Measurements from ENCODE around the gene TP53TG5.

Gene TP53TG5

GRCh38 chr20:45366192-45366591, 11.9 kb downstream of the TP53TG5 start:
- peaks cover 20 to 41% of the 10 kb centered on the region in 2 donors for H3K36me3 ChIP-seq (replicated peaks in 1 of 2; ENCODE audit: control insufficient read depth in 2 of 2, insufficient read depth in 2 of 2, low read length in 2 of 2)
- no peak overlapping the region for H3K9ac ChIP-seq (ENCODE audit: low read depth, low read length, poor library complexity)
- H4K8ac ChIP-seq (ENCODE audit: low read depth, low read length): no peak overlapping the region
- H2BK120ac ChIP-seq (ENCODE audit: low read depth, low read length): no peak overlapping the region
- H4K91ac ChIP-seq (ENCODE audit: low read depth, low read length, poor library complexity): no peak overlapping the region
- H3K14ac ChIP-seq (ENCODE audit: low read length): no peak overlapping the region
- no peak for DNase-seq (ENCODE audit: low spot score)
- no peak overlapping the region for H3K4me3 ChIP-seq (ENCODE audit: low read length in 2 of 2)
- H3K18ac ChIP-seq (ENCODE audit: low read length): no peak overlapping the region
- no peaks in the 10 kb centered on the region for H3K27me3 ChIP-seq (ENCODE audit: control insufficient read depth in 3 of 3, insufficient read depth in 3 of 3, low read depth in 1 of 3, low read length in 3 of 3)
- no peak overlapping the region for H2AK5ac ChIP-seq (ENCODE audit: low read depth, low read length)
- H2BK5ac ChIP-seq (ENCODE audit: low read length): no peak overlapping the region
- H2BK15ac ChIP-seq (ENCODE audit: low read length): no peak overlapping the region
- H3K23ac ChIP-seq (ENCODE audit: low read depth, low read length, poor library complexity): no peak overlapping the region
- H3K79me1 ChIP-seq (ENCODE audit: low read depth, low read length): peaks cover 2% of the 10 kb centered on the region
- H3K27ac ChIP-seq (replicated peaks; ENCODE audit: low read length): no peak overlapping the region
- no peak overlapping the region for H2AFZ ChIP-seq (ENCODE audit: low read length)
- no peak overlapping the region for H3K4ac ChIP-seq (ENCODE audit: low read length)
- H3K4me2 ChIP-seq (ENCODE audit: insufficient read depth, low read length, poor library complexity, severe bottlenecking): no peak overlapping the region
- no peaks in the 10 kb centered on the region for H3K9me3 ChIP-seq (replicated peaks in 1 of 2; ENCODE audit: control insufficient read depth in 2 of 2, insufficient read depth in 1 of 2, low read depth in 1 of 2, low read length in 2 of 2)
- H2BK12ac ChIP-seq (ENCODE audit: low read length): no peak overlapping the region
- no CpG with 5 or more reads among the region's 1 CpG for WGBS, 2 donors (ENCODE audit: extremely low coverage in 2 of 2, insufficient read length in 2 of 2, insufficient replicate concordance in 1 of 2)
- H3K4me1 ChIP-seq (ENCODE audit: control insufficient read depth in 2 of 2, insufficient read depth in 1 of 2, low read depth in 1 of 2, low read length in 2 of 2): peaks cover 2 to 5% of the 10 kb centered on the region in 2 donors

GRCh38 chr20:45365444-45365970, 12.6 kb downstream of the TP53TG5 start:
- H2BK5ac ChIP-seq (ENCODE audit: low read length): no peak overlapping the region

DNA sequence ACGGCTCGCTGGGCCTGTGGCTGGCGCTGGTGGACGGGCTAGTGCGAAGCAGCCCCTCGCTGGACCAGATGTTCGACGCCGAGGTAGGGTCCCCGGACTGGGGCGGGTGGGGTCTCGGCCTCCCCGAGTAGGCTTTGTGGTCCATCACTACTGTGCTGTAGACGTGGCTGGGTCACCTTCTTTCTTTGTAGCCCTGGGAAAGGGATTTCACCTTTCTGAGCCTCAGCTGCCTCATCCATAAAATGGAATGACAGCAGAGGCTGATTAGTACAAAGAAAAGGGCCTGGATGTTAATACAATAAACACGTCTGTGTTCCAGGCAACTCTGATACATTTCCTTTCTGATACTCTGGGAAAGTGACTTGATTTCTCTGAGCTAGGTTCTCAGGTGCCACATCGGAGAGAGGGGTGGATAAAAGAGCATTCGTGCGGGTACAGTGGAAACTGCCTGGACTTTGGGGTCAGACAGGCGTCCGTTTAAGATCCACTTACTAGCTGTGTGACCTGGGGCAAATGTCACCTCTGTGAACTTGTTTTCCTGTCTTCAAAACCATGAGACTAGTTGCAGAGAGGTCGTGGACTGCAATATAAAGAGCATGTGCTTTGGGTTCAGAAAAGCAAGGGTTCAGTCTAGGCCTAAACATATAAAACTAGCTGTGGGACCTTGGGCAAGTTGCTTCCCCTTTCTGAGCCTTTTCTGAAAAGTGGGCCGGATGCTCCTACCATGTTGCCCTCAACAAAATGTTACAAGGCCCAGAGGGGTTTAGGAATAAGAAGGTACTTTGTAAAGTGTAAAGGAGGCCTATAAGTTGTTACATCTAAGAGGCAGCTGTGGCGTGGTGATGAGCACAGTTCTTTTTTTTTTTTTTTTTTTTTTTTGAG, 14.3 kb downstream of the TP53TG5 start:
- H3K4me3 ChIP-seq (ENCODE audit: low read length in 2 of 2): peak overlapping the region; percentile 86 to 89
- H3K18ac ChIP-seq (ENCODE audit: low read length): peak overlapping the region; percentile 94
- H4K91ac ChIP-seq (ENCODE audit: low read depth, low read length, poor library complexity): no peak overlapping the region
- H3K4me1 ChIP-seq (ENCODE audit: control insufficient read depth in 2 of 2, insufficient read depth in 1 of 2, low read depth in 1 of 2, low read length in 2 of 2): peaks cover 5% of the 10 kb centered on the region in 2 donors
- H3K4ac ChIP-seq (ENCODE audit: low read length): no peak overlapping the region
- no peak overlapping the region for H4K8ac ChIP-seq (ENCODE audit: low read depth, low read length)
- no CpG with 5 or more reads among the region's 23 CpGs for WGBS, 2 donors (ENCODE audit: extremely low coverage in 2 of 2, insufficient read length in 2 of 2, insufficient replicate concordance in 1 of 2)
- H3K9ac ChIP-seq (ENCODE audit: low read depth, low read length, poor library complexity): peak overlapping the region; percentile 99
- H3K14ac ChIP-seq (ENCODE audit: low read length): no peak overlapping the region
- H3K79me1 ChIP-seq (ENCODE audit: low read depth, low read length): peaks cover 2% of the 10 kb centered on the region
- H3K9me3 ChIP-seq (replicated peaks in 1 of 2; ENCODE audit: control insufficient read depth in 2 of 2, insufficient read depth in 1 of 2, low read depth in 1 of 2, low read length in 2 of 2): no peaks in the 10 kb centered on the region
- H2BK5ac ChIP-seq (ENCODE audit: low read length): no peak overlapping the region
- no peak overlapping the region for H3K27ac ChIP-seq (replicated peaks; ENCODE audit: low read length)
- no peak overlapping the region for H2AK5ac ChIP-seq (ENCODE audit: low read depth, low read length)
- H3K36me3 ChIP-seq (replicated peaks in 1 of 2; ENCODE audit: control insufficient read depth in 2 of 2, insufficient read depth in 2 of 2, low read length in 2 of 2): peaks cover 20 to 37% of the 10 kb centered on the region in 2 donors
- no peaks in the 10 kb centered on the region for H3K27me3 ChIP-seq (ENCODE audit: control insufficient read depth in 3 of 3, insufficient read depth in 3 of 3, low read depth in 1 of 3, low read length in 3 of 3)
- H2AFZ ChIP-seq (ENCODE audit: low read length): peak overlapping the region; percentile 97
- H3K23ac ChIP-seq (ENCODE audit: low read depth, low read length, poor library complexity): no peak overlapping the region
- H2BK12ac ChIP-seq (ENCODE audit: low read length): peak overlapping the region; percentile 12
- no peak overlapping the region for H2BK120ac ChIP-seq (ENCODE audit: low read depth, low read length)
- H2BK15ac ChIP-seq (ENCODE audit: low read length): peak overlapping the region; percentile 57
- H3K4me2 ChIP-seq (ENCODE audit: insufficient read depth, low read length, poor library complexity, severe bottlenecking): peak overlapping the region; percentile 63
- DNase-seq (ENCODE audit: low spot score): no peak

More at GRCh38 chr20:45365444-45365970, 12.6 kb downstream of the TP53TG5 start:
- Histone ChIP-seq H3K4me2 (ENCODE audit: insufficient read depth, low read length, poor library complexity, severe bottlenecking) (no peak overlapping the region), H3K27me3 (ENCODE audit: control insufficient read depth in 3 of 3, insufficient read depth in 3 of 3, low read depth in 1 of 3, low read length in 3 of 3) (no peaks in the 10 kb centered on the region), H3K4ac (ENCODE audit: low read length) (no peak overlapping the region), H3K9me3 (replicated peaks in 1 of 2; ENCODE audit: control insufficient read depth in 2 of 2, insufficient read depth in 1 of 2, low read depth in 1 of 2, low read length in 2 of 2) (no peaks in the 10 kb centered on the region), H3K9ac (ENCODE audit: low read depth, low read length, poor library complexity) (no peak overlapping the region), H4K91ac (ENCODE audit: low read depth, low read length, poor library complexity) (no peak overlapping the region), H3K4me3 (ENCODE audit: low read length in 2 of 2) (no peak overlapping the region), H2BK120ac (ENCODE audit: low read depth, low read length) (no peak overlapping the region), H3K14ac (ENCODE audit: low read length) (no peak overlapping the region), H3K27ac (replicated peaks; ENCODE audit: low read length) (no peak overlapping the region), H3K4me1 (ENCODE audit: control insufficient read depth in 2 of 2, insufficient read depth in 1 of 2, low read depth in 1 of 2, low read length in 2 of 2) (peaks cover 2 to 5% of the 10 kb centered on the region in 2 donors), H2BK15ac (ENCODE audit: low read length) (no peak overlapping the region), H2BK12ac (ENCODE audit: low read length) (no peak overlapping the region), H3K36me3 (replicated peaks in 1 of 2; ENCODE audit: control insufficient read depth in 2 of 2, insufficient read depth in 2 of 2, low read length in 2 of 2) (peaks cover 20 to 41% of the 10 kb centered on the region in 2 donors), H2AFZ (ENCODE audit: low read length) (no peak overlapping the region), H3K23ac (ENCODE audit: low read depth, low read length, poor library complexity) (no peak overlapping the region), H3K79me1 (ENCODE audit: low read depth, low read length) (peaks cover 2% of the 10 kb centered on the region), H3K18ac (ENCODE audit: low read length) (no peak overlapping the region), H4K8ac (ENCODE audit: low read depth, low read length) (no peak overlapping the region), H2AK5ac (ENCODE audit: low read depth, low read length) (no peak overlapping the region)
- no CpG with 5 or more reads among the region's 5 CpGs for WGBS, 2 donors (ENCODE audit: extremely low coverage in 2 of 2, insufficient read length in 2 of 2, insufficient replicate concordance in 1 of 2)
- no peak for DNase-seq (ENCODE audit: low spot score)
